ENCODE measurements around the gene ITGA7. TPM values are rescaled to one million over a fixed set of nuclear protein-coding genes. Genes with fewer than 3 reads are reported as not detected.

ITGA7 gene
- total RNA-seq, 4 donors from 2014 or later, result 101 to 207 (median 156) TPM

DNA sequence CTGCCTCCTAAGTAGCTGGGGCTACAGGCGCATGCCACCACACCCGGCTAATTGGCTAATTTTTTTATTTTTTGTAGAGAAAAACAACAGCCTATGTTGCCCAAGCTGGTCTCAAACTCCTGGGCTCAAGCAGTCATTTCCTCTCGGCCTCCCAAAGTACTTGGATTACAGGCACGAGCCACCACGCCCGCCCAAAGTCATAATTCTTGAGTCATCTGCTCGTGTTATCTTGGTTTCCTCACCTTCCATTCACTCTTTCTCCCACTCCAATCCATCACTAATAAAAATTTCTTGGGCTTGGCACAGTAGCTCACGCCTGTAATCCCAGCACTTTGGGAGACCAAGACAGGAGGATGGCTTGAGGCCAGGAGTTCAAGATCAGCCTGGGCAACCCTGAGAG lies 32.0 kb downstream of the ITGA7 start:
- ATAC-seq (ENCODE audit: low FRiP score), result peak; percentile 74
- DNase-seq (ENCODE audit: low spot score), result no peak
- TF ChIP-seq CTCF (IDR thresholded peaks at IDR 0.05), result no peak

GRCh38 chr12:55673638-55674037 lies 34.1 kb downstream of the ITGA7 start:
- no peak for TF ChIP-seq CTCF (IDR thresholded peaks at IDR 0.05)
- ATAC-seq (ENCODE audit: low FRiP score), result no peak
- no peak for DNase-seq (ENCODE audit: low spot score)

GRCh38 chr12:55671746-55672145 lies 36.0 kb downstream of the ITGA7 start:
- TF ChIP-seq CTCF (IDR thresholded peaks at IDR 0.05), result no peak
- DNase-seq (ENCODE audit: low spot score) (no peak), ATAC-seq (ENCODE audit: low FRiP score) (no peak)

- DNase-seq (ENCODE audit: low spot score) (no peak), ATAC-seq (ENCODE audit: low FRiP score) (no peak)
- no peak for TF ChIP-seq CTCF (IDR thresholded peaks at IDR 0.05)
Observed at GRCh38 chr12:55670276-55670675, 37.4 kb downstream of the ITGA7 start.

DNA sequence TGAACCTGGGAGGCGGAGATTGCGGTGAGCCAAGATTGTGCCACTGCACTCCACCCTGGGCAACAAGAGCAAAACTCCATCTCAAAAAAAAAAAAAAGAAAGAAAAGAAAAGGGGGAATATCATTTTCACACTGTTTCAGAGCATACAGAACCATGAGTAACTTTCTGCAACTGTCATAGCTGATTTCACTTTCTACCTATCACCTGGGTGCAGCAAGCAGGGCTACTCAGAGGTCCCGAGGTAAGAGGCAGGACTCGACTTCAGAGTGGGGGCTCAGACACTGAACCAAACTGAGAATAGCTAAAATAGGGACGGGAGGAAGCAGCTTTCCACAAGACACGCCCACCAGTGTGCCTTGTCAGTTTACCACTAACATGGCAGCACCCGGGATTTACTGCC lies 41.2 kb downstream of the ITGA7 start:
- TF ChIP-seq CTCF (IDR thresholded peaks at IDR 0.05), result no peak
- no peak for DNase-seq (ENCODE audit: low spot score)
- ATAC-seq (ENCODE audit: low FRiP score), result no peak

DNA sequence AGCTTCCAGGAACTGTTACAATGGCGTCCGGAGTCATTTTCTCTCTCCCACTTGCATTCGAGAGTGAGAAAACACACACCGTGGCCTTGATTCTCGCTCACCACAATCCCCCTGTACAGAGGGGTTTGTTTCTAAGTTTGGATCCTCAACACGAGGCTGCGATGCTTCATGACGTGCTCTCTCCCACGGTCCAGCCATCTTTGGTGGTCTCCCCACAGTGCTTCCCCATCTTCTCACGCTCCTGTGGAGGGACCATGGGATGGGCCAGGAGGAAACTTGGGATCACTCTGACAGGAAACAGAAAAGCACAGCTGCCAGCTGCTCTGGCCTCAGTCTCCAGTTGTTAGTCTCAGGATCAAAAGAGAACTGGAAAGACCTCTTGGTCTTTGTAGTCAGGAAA lies 42.9 kb downstream of the ITGA7 start:
- ATAC-seq (ENCODE audit: low FRiP score), result no peak
- DNase-seq (ENCODE audit: low spot score), result no peak
- no peak for TF ChIP-seq CTCF (IDR thresholded peaks at IDR 0.05)

DNA sequence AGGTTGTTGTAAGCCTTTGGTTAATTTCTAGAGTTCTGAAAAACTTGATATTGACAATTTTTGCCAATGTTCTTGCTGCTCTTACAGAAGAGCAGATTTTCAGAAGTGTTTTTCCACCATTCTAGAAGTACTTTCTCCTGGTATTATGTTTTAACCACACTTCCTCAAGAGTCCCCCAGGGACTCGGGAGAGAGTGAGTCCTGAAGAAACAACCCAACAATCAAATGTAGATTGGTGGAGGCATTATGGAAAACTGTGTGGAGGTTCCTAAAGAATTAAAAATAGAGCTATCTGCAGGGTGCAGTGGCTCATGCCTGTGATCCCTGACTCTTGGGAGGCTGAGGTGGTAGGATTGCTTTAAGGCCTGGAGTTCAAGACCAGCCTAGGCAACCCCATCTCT lies 44.3 kb downstream of the ITGA7 start:
- TF ChIP-seq CTCF (IDR thresholded peaks at IDR 0.05), result no peak
- ATAC-seq (ENCODE audit: low FRiP score) (no peak), DNase-seq (ENCODE audit: low spot score) (no peak)

Data from omental fat pad (tissue), 4 donors.